ENCODE measurements around the gene SPOPL. TPM values are rescaled to one million over a fixed set of nuclear protein-coding genes. Genes with fewer than 3 reads are reported as not detected.

The SPOPL gene
- total RNA-seq, 2 donors from 2014 or later: 12.8 to 15.6 TPM

DNA sequence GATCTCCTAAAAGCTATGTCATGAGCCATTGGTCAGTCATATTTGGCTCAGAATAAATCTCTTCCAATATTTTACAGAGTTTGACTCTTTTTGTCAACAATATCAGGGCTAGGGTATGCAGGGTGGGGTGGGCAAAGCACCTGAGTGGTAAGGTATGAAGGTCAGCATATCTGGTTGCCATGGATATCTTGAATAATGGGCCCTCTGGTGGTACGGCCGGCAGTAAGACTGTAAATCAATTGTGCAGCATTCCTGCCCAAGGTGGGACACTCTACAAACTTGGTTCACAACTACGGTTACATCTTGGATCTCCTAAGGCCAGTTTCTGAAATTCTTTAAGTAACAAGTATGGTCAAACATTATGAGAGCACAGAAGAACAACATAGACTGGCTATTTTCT is 119.6 kb downstream of the SPOPL start:
- Mint-ChIP-seq H3K27ac (no peak overlapping the region), H3K27me3 (peaks cover 5% of the 10 kb centered on the region), H3K36me3 (ENCODE audit: low read depth) (no peaks in the 10 kb centered on the region), H3K9me3 (no peaks in the 10 kb centered on the region), H3K4me3 (no peak overlapping the region), H3K4me1 (no peaks in the 10 kb centered on the region)
- ATAC-seq (replicated peaks): no peak

GRCh38 chr2:138622613-138623012 is 121.0 kb downstream of the SPOPL start:
- Mint-ChIP-seq H3K36me3 (ENCODE audit: low read depth) (no peaks in the 10 kb centered on the region), H3K27me3 (peaks cover 13% of the 10 kb centered on the region), H3K4me3 (no peak overlapping the region), H3K27ac (no peak overlapping the region), H3K9me3 (no peaks in the 10 kb centered on the region), H3K4me1 (no peaks in the 10 kb centered on the region)
- ATAC-seq (replicated peaks): no peak
